Pancreas (tissue), 10 donors: ENCODE measurements around the gene SHC4. TPM values are rescaled to one million over a fixed set of nuclear protein-coding genes. Genes with fewer than 3 reads are reported as not detected.

Experiments
- ATAC-seq, 4 donors: fragments of 200-7000 bp; cut with Tn5 transposase; one replicate each; pipeline versions ENCODE4 v1.8.0 to v1.9.1; 2020; ENCODE audit warnings: mild to moderate bottlenecking in 4 of 4, moderate library complexity in 4 of 4
- DNase-seq, 6 donors: peaks; one replicate each; pipeline ENCODE4 v3.0.0-alpha.2; 2020
- FAIRE-seq: peaks from 2 replicates; lab custom pipeline; 2012; peaks lifted over from hg19 to GRCh38; lab: Jason Lieb, UNC
- H3K27ac ChIP-seq, 4 donors: fragments of 200-600 bp; sonication (generic); 1 replicate in 3 of 4; 2 replicates in 1 of 4; pipeline versions ENCODE4 v1.5.0 to v1.8.0; 2020
- H3K27me3 ChIP-seq, 4 donors: fragments of 200-600 bp; one replicate each; pipeline ENCODE4 v1.8.0; 2021
- H3K36me3 ChIP-seq, 3 donors: fragments of 200-600 bp; sonication (generic) in 1 of 3; one replicate each; pipeline versions ENCODE4 v1.5.0 to v1.8.0; 2020 to 2021
- H3K4me1 ChIP-seq, 3 donors: fragments of 200-600 bp; one replicate each; pipeline ENCODE4 v1.8.0; 2021
- H3K4me3 ChIP-seq, 4 donors: fragments of 200-600 bp; sonication (generic) in 2 of 4; one replicate each; pipeline versions ENCODE4 v1.5.0 to v1.8.0; 2020 to 2021
- H3K9me3 ChIP-seq, 4 donors: fragments of 200-600 bp; one replicate each; pipeline ENCODE4 v1.8.0; 2021
- WGBS, 2 donors: extraction: QIAGEN DNeasy Blood & Tissue Kit; methylation state at CpG; one replicate each; pipeline ENCODE4 v1.1.7; 2013; 5-methylcytosine and 5-hydroxymethylcytosine counted together
- intact Hi-C, 3 donors: fragments of 100-400 bp; cut with DNase I; formaldehyde crosslinking; loops; one replicate each; pipeline versions ENCODE4 v1.11.1 to v1.14.2; 2022
- polyA plus RNA-seq, 2 donors: library from polyadenylated mRNA; stranded (reverse); fragments of 200-250 nt; gene quantifications; one replicate each; pipeline ENCODE4 v1.2.3, GENCODE V29; 2013
- total RNA-seq, 6 donors: library from RNA; stranded (reverse); fragmentation: NEBNext Ultra II Directional in 4 of 6; extraction: Animal tissue kit (Norgen Biotek cat#: 25700) in 4 of 6; gene quantifications; one replicate each; pipeline versions ENCODE4 v1.2.1 to v1.2.4, GENCODE V29; 2021 to 2023
- TF ChIP-seq, protein P1 (sequence below), 4 donors: fragments of 200-600 bp; sonication (generic) in 3 of 4; IDR thresholded peaks; one replicate each; pipeline versions ENCODE4 v1.5.0 to v1.8.0; 2021; ENCODE audit warnings: antibody characterized with exemption in 4 of 4
- donor health status: healthy with polysubstance abuse.
- donor health status: DM: no; HTN: no; CAD: no; lungs with moderate emphysema.
- donor health status: DM: no; HTN: no; CAD: no.
- donor health status: control.
- donor health status: control.
- donor health status: Bipolar disorder and iron deficiency.
- donor health status: DM: yes; HTN: yes; CAD: no.
- donor health status: DM: no; HTN: no; CAD: no.
- donor health status: DM: no; HTN: no; CAD: no.
- donor health status: DM: yes; HTN: yes; CAD: no.

The SHC4 gene, protein sequence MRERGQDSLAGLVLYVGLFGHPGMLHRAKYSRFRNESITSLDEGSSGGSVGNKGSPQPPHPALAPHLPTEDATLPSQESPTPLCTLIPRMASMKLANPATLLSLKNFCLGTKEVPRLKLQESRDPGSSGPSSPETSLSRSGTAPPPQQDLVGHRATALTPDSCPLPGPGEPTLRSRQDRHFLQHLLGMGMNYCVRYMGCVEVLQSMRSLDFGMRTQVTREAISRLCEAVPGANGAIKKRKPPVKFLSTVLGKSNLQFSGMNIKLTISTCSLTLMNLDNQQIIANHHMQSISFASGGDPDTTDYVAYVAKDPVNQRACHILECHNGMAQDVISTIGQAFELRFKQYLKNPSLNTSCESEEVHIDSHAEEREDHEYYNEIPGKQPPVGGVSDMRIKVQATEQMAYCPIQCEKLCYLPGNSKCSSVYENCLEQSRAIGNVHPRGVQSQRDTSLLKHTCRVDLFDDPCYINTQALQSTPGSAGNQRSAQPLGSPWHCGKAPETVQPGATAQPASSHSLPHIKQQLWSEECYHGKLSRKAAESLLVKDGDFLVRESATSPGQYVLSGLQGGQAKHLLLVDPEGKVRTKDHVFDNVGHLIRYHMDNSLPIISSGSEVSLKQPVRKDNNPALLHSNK
- total RNA-seq = under 1 TPM in 5 of 6 donors, not detected in 1; 0.03 to 0.24 (median 0.16) TPM
- polyA plus RNA-seq = under 1 TPM; 0.19 TPM

DNA sequence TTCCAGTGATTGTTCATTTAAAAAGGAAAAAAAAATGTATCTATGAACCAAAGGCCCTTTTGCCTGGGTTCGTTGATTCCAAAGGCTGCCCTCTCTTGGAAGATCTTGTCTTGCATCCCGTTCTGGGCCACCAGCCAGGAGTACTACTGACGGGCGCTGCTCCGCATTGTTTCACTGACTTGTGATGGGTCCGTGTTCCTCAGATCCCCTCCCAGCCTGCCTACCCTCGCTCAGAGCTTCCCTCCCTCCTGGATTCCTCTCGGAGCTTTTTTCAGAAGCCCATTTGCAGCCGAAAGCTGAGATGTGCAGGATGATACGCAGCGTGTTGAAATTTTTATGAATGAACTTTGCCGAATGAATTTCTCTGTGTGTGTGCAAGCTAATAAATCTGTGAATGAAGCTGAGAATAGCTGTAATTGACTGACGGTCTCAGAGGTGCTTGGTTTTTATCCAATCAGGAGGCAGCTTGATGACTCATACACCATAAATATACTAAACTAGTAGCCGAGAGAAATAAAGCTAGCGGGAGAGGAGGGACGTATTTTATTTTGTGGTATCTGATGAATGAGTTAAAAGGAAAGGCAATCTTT, at the start of gene SHC4:
SHC4 (minus strand) TSS at position 396 of the 590 bp plus-strand sequence. CDS start 904 bp downstream, outside the sequence.
- FAIRE-seq = no peak
- ATAC-seq = peak; percentile 75 to 89 (median 84)
- Histone ChIP-seq H3K9me3 (no peaks in the 10 kb centered on the region), H3K27ac (no peak within 1 kb of the TSS), H3K4me3 (peak within 1 kb of the TSS; percentile 7 to 52 (median 24)), H3K4me1 (peaks cover 0 to 14% (median 0%) of the 10 kb centered on the region in 3 donors), H3K27me3 (peaks cover 0 to 24% (median 2%) of the 10 kb centered on the region in 4 donors), H3K36me3 (no peaks in the 10 kb centered on the region)
- intact Hi-C loops = no loop called here
- 1% methylated on average over 16 of the region's 16 CpGs for WGBS, 2 donors
- TF ChIP-seq, protein P1, sequence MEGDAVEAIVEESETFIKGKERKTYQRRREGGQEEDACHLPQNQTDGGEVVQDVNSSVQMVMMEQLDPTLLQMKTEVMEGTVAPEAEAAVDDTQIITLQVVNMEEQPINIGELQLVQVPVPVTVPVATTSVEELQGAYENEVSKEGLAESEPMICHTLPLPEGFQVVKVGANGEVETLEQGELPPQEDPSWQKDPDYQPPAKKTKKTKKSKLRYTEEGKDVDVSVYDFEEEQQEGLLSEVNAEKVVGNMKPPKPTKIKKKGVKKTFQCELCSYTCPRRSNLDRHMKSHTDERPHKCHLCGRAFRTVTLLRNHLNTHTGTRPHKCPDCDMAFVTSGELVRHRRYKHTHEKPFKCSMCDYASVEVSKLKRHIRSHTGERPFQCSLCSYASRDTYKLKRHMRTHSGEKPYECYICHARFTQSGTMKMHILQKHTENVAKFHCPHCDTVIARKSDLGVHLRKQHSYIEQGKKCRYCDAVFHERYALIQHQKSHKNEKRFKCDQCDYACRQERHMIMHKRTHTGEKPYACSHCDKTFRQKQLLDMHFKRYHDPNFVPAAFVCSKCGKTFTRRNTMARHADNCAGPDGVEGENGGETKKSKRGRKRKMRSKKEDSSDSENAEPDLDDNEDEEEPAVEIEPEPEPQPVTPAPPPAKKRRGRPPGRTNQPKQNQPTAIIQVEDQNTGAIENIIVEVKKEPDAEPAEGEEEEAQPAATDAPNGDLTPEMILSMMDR (IDR thresholded peaks at IDR 0.05) = no peak
- DNase-seq = peak; percentile 9 to 65 (median 34)

DNA sequence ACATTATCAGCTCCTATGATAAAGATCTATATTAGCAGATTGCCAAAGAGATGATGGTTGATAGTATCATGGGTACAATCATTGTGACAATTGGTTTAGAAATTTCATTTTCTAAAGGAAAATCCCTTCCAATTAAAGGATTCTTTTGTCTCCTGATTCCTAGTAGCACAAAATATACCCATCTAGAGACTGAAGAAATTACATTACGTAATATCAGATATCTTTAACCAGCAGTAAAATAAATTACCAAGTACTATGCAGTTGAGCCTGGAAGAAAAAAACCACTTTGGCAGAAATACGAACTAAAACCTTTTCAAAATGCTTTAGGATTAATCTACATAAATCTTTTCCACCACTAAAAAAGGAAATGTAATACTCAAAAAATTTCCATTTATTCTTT, 35.6 kb upstream of the SHC4 start:
- intact Hi-C loops = no loop called here
- no peaks in the 10 kb centered on the region for H3K4me1 ChIP-seq
- 90 to 96% methylated on average over 2 of the region's 2 CpGs for WGBS, 2 donors
- TF ChIP-seq, protein P1 (IDR thresholded peaks at IDR 0.05) = no peak
- DNase-seq = no peak
- H3K27ac ChIP-seq = no peak overlapping the region
- no peaks in the 10 kb centered on the region for H3K9me3 ChIP-seq
- H3K27me3 ChIP-seq = no peaks in the 10 kb centered on the region
- H3K4me3 ChIP-seq = no peak overlapping the region
- ATAC-seq = no peak
- FAIRE-seq = no peak
- peaks cover 6 to 27% (median 20%) of the 10 kb centered on the region in 3 donors for H3K36me3 ChIP-seq

DNA sequence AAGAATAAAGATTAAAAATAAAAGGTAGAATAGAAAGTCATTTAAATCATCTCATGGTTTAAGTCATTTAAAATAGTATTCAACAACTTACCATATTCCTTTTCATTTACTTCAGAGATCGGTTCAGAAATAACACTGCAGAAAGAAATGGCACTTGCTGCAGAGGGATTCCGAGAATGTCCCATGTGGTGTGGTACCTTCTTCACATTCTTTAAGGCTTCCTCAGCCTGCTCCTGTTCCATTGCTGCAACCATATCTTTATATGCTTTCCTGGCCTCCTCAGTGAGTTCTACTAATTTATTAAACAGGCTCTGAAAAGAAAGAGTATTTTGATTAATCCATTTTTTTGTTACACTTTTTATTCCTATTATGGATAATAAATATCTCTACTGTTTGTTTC, 32.6 kb upstream of the SHC4 start:
- FAIRE-seq = no peak
- TF ChIP-seq, protein P1 (IDR thresholded peaks at IDR 0.05) = no peak

DNA sequence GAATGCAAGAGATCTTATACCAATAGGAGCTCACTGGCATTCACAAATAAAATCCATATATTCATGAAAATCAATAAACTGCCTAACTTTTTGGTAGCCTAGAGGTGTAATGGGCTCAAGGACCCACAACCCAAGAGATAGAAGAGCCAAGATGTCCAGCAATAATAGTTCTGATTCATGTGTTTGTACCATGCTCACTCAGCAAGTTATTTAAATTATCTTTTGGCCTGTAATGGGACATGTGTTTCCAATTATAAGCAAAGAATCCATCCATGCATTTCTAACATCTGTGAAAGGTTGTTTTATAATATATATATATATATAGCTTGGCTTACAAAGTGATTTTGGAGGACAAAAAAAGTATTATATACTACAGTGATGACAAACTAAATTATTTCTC, 29.7 kb upstream of the SHC4 start:
- TF ChIP-seq, protein P1 (IDR thresholded peaks at IDR 0.05) = no peak
- H3K27me3 ChIP-seq = no peaks in the 10 kb centered on the region
- no peak overlapping the region for H3K27ac ChIP-seq
- H3K36me3 ChIP-seq = peaks cover 9 to 35% (median 21%) of the 10 kb centered on the region in 3 donors
- no peak overlapping the region for H3K4me3 ChIP-seq
- FAIRE-seq = no peak
- no peaks in the 10 kb centered on the region for H3K4me1 ChIP-seq
- intact Hi-C loops = no loop called here
- no peak for DNase-seq
- ATAC-seq = no peak
- H3K9me3 ChIP-seq = no peaks in the 10 kb centered on the region

More for the DNA sequence above, 32.6 kb upstream of the SHC4 start:
- H3K27me3 ChIP-seq = no peaks in the 10 kb centered on the region
- no peak for DNase-seq
- peaks cover 12 to 40% (median 30%) of the 10 kb centered on the region in 3 donors for H3K36me3 ChIP-seq
- 94 to 100% methylated on average over 2 of the region's 2 CpGs for WGBS, 2 donors
- H3K4me1 ChIP-seq = no peaks in the 10 kb centered on the region
- no peak overlapping the region for H3K27ac ChIP-seq
- ATAC-seq = no peak
- no peak overlapping the region for H3K4me3 ChIP-seq
- intact Hi-C loops = no loop called here
- no peaks in the 10 kb centered on the region for H3K9me3 ChIP-seq
